Cardiac muscle cell (in vitro differentiated cells and primary cell): Measurements from ENCODE around the gene XKR7. TPM values are rescaled to one million over a fixed set of nuclear protein-coding genes. Genes with fewer than 3 reads are reported as not detected.
A peak's percentile ranks its signal among the peaks of the same experiment; 100 is the strongest.
"Not testable (repeated sequence)": the region's sequence is repeated elsewhere in the genome, so short reads cannot be mapped to it uniquely, and the experiment has no call there.

Source experiments
- DNase-seq, 2 donors: peaks; one replicate each; pipeline versions ENCODE4 v3.0.0 to v3.0.0-alpha.2; 2010 to 2017; ENCODE audit warnings: low read depth in 1 of 2, low spot score in 1 of 2
- H3K27ac ChIP-seq: fragments of 200-600 bp; sonication (generic); 2 replicates; pipeline ENCODE4 v1.5.1; 2016
- H3K27me3 ChIP-seq: fragments of 200-600 bp; sonication (generic); 2 replicates; pipeline ENCODE4 v1.6.0; 2016; ENCODE audit warnings: control low read depth
- H3K36me3 ChIP-seq: fragments of 200-600 bp; sonication (generic); 2 replicates; pipeline ENCODE4 v1.5.1; 2016; ENCODE audit warnings: control low read depth
- H3K4me1 ChIP-seq: fragments of 200-600 bp; sonication (generic); 2 replicates; pipeline ENCODE4 v1.8.1; 2017; ENCODE audit warnings: low read depth, mild to moderate bottlenecking, mixed run types
- H3K4me3 ChIP-seq: fragments of 200-600 bp; sonication (generic); 2 replicates; pipeline ENCODE4 v1.5.1; 2016; ENCODE audit warnings: mild to moderate bottlenecking
- H3K9me3 ChIP-seq: fragments of 200-600 bp; sonication (generic); 2 replicates; pipeline ENCODE4 v1.5.1; 2017; ENCODE audit warnings: low read depth, mild to moderate bottlenecking, control low read depth
- polyA plus RNA-seq: library from polyadenylated mRNA; unstranded; fragments of >200 nt; fragmentation: Nextera tagmentation; extraction: Ambion mirVana; gene quantifications from 2 replicates; pipeline ENCODE4 v1.2.1, GENCODE V29; 2016
- total RNA-seq: library from RNA; depleted of rRNA; stranded (reverse); fragments of >200 nt; gene quantifications from 2 replicates; pipeline ENCODE4 v1.2.3, GENCODE V29; 2016
- TF ChIP-seq, protein P1 (sequence below): IDR thresholded peaks from 2 replicates; pipeline ENCODE4 v1.5.1; 2012; ENCODE audit warnings: low read depth, mild to moderate bottlenecking, low read length

XKR7 gene
- total and polyA plus RNA-seq, 2 experiments from 2014 or later: 0.03 TPM; not detected in 1

GRCh38 chr20:32028647-32029372, 60.9 kb downstream of the XKR7 start:
- TF ChIP-seq, protein P1, sequence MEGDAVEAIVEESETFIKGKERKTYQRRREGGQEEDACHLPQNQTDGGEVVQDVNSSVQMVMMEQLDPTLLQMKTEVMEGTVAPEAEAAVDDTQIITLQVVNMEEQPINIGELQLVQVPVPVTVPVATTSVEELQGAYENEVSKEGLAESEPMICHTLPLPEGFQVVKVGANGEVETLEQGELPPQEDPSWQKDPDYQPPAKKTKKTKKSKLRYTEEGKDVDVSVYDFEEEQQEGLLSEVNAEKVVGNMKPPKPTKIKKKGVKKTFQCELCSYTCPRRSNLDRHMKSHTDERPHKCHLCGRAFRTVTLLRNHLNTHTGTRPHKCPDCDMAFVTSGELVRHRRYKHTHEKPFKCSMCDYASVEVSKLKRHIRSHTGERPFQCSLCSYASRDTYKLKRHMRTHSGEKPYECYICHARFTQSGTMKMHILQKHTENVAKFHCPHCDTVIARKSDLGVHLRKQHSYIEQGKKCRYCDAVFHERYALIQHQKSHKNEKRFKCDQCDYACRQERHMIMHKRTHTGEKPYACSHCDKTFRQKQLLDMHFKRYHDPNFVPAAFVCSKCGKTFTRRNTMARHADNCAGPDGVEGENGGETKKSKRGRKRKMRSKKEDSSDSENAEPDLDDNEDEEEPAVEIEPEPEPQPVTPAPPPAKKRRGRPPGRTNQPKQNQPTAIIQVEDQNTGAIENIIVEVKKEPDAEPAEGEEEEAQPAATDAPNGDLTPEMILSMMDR: no peak
- peaks cover 8% of the 10 kb centered on the region for H3K27me3 ChIP-seq
- no peaks in the 10 kb centered on the region for H3K9me3 ChIP-seq
- no peaks in the 10 kb centered on the region for H3K4me1 ChIP-seq
- no peak overlapping the region for H3K27ac ChIP-seq
- peak; percentile 20 to 77 for DNase-seq
- no peaks in the 10 kb centered on the region for H3K36me3 ChIP-seq
- peak overlapping the region; percentile 24 for H3K4me3 ChIP-seq

- Histone ChIP-seq H3K36me3 (no peaks in the 10 kb centered on the region), H3K4me1 (no peaks in the 10 kb centered on the region), H3K27me3 (peaks cover 15% of the 10 kb centered on the region), H3K9me3 (no peaks in the 10 kb centered on the region), H3K4me3 (no peak overlapping the region), H3K27ac (no peak overlapping the region)
- DNase-seq: no peak
- TF ChIP-seq, protein P1: no peak
Observed at GRCh38 chr20:32029561-32029960, 61.6 kb downstream of the XKR7 start.

DNA sequence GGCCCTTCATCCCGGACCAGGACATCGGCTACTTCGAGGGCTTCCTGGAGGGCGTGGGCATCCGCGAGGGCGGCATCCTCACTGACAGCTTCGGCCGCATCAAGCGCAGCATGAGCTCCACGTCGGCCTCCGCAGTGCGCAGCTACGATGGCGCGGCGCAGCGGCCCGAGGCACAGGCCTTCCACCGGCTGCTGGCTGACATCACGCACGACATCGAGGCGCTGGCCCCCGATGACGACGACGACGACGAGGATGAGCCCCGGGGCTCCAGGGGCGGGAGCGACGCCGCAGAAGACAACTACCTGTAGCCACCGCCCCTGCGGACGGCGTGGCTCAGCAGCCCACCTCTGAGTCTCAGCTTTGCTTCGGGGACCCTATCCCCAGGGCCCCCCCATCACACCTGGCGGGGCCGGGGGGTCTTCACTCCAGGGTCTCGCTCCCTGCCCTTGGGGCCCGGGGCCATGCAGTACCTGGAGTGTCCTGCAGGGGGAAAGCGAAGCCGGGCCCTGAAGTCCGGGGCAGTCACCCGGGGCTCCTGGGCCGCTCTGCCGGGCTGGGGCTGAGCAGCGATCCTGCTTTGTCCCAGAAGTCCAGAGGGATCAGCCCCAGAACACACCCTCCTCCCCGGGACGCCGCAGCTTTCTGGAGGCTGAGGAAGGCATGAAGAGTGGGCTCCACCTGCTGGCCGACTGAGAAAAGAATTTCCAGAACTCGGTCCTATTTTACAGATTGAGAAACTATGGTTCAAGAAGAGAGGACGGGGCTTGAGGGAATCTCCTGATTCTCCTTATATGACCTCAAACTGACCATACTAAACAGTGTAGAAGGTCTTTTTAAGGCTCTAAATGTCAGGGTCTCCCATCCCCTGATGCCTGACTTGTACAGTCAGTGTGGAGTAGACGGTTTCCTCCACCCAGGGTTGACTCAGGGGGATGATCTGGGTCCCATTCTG, 63.3 kb downstream of the XKR7 start:
- DNase-seq: peak; percentile 88
- TF ChIP-seq, protein P1: peak; percentile 91
- Histone ChIP-seq H3K36me3 (no peaks in the 10 kb centered on the region), H3K4me1 (no peaks in the 10 kb centered on the region), H3K27me3 (peaks cover 23% of the 10 kb centered on the region), H3K4me3 (peak overlapping the region; percentile 14), H3K9me3 (no peaks in the 10 kb centered on the region), H3K27ac (no peak overlapping the region)

DNA sequence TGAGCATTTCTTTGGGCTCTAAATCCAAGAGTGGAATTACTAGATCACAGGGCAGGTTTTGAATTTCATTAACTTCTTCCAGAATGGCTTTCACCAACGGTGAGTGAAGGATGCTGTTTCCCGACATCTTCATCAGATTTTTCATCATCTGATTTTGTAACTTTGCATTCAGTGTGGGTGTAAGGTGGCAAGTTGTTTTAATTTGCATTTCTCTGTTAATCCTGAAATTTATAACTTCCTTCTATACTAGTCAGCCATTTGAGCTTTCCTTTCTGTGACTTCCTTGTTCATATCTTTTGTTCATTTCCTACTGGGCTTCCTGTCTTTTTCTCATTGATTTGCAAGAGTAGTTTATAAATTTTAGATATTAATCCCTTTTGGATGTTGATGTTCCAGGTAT, 65.4 kb downstream of the XKR7 start:
- H3K36me3 ChIP-seq: no peaks in the 10 kb centered on the region
- no peak overlapping the region for H3K4me3 ChIP-seq
- H3K27ac ChIP-seq: no peak overlapping the region
- no peaks in the 10 kb centered on the region for H3K9me3 ChIP-seq
- no peak for DNase-seq
- H3K27me3 ChIP-seq: peaks cover 23% of the 10 kb centered on the region
- TF ChIP-seq, protein P1: no peak
- H3K4me1 ChIP-seq: no peaks in the 10 kb centered on the region

DNA sequence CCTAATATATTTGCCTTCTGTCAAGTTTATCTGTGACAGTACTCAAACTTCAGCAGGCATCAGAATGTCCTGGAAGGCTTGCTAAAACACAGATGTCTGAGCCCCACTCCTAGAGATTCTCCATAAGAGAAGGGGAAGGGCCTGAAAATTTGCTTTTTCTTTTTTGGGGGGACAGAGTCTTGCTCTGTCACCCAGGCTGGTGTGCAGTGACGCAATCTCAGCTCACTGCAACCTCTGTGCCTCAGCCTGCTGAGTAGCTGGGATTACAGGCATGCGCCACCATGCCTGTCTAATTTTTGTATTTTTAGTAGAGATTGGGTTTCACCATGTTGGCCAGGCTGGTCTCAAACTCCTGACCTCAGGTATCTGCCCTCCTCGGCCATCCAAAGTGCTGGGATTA, 65.8 kb downstream of the XKR7 start:
- H3K4me3 ChIP-seq, H3K4me1 ChIP-seq, H3K27ac ChIP-seq, DNase-seq, H3K9me3 ChIP-seq, H3K36me3 ChIP-seq: not testable (repeated sequence)
- H3K27me3 ChIP-seq: peaks cover 23% of the 10 kb centered on the region
